ENCODE data around the gene MAD1L1.

MAD1L1 gene

GRCh38 chr7:2053395-2053794 lies 179.3 kb downstream of the MAD1L1 start:
- no peak for DNase-seq

DNA sequence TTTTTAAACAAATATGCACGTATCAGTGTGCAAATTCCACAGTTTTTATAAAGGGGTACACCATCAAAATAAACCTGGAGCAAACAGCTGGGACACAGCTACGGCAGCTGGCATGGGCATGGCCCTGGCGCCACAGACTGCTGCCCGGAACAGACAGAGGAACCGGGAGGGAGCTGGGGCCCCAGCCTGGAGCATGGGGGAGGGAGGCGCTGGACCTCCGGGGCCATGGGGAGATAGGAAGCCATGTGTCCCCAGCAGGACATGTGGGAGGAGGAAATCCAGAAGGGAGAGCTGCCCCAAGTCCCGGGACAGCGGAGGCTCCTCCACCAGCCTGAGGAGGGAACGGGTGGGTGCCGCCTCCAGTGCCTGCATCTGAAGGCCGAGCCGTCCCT lies 180.1 kb downstream of the MAD1L1 start:
- DNase-seq = no peak

GRCh38 chr7:2051707-2052656 lies 180.8 kb downstream of the MAD1L1 start:
- DNase-seq = no peak

DNA sequence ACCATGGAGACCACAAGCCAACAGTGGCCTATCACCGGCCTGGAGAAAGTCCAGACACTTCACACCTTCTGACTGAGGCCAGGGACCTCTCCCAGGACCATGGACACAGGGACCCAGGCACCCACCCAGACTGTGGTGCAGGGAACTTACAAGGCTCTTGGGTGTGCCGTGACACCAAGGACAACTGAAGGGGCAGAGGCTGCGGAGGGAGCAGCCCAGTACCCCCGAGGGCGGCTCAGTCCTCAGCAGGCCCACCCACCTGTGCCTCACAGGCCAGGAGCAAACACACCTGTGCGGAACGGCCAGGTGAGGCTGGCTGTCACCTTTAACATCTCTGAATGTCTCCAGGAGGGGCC lies 182.3 kb downstream of the MAD1L1 start:
- DNase-seq = no peak

GRCh38 chr7:2049782-2050510 lies 182.8 kb downstream of the MAD1L1 start:
- no peak for DNase-seq

- no peak for DNase-seq
Observed at GRCh38 chr7:2049111-2049781, 183.5 kb downstream of the MAD1L1 start.

DNA sequence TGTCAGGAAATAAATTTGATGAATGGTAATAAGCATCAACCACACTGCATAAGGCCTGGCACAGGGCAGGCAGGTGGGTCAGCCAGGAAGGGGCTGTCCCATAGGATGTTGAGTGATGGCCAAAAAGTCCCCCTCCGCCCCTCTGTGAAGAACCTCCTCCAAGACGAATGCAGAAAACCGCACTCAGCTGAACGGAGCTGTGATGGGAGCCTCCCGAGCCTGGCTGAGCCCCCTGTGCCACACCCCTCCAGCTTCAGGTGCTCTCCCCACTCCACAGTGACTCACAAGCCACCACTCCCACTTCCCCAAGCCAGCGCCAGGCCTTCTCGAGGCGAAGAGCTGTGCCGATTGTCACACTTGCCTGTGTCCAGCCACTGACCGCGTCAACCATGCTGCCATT lies 184.2 kb downstream of the MAD1L1 start:
- no peak for DNase-seq

GRCh38 chr7:2048006-2048405 lies 184.7 kb downstream of the MAD1L1 start:
- DNase-seq = no peak

- no peak for DNase-seq
Observed at GRCh38 chr7:2046581-2047565, 185.9 kb downstream of the MAD1L1 start.

- no peak for DNase-seq
Observed at GRCh38 chr7:2045559-2046405, 187.0 kb downstream of the MAD1L1 start.

- no peak for DNase-seq
Observed at GRCh38 chr7:2044883-2045471, 187.8 kb downstream of the MAD1L1 start.

DNA sequence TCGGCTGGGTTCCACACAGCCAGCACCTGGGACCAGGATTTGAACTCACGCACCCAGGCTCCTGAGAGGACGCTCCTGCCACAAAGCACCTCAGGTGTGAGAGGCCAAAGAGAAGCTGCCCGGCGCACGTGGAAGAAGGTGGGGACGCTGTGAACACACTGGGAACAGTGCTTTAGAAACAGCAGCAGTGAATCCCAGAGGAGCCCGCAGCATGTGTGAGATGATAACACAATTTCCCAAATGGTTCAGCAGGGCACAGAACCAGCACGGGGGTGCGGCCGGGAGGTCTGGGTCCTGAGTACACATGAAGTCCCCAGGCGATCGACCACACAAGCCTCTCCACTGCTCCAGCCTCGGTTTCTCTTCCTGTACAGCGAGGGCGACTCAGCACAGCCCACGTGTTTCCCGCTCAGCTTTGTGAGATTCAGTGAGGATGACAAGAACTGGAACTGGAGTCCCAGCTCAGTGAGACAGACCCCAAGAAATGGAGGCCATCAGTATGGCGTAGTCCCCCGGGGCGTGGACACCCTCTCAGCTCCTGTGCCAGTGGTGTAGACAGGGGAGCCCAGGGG lies 188.3 kb downstream of the MAD1L1 start:
- no peak for DNase-seq

GRCh38 chr7:2043316-2044039 lies 189.3 kb downstream of the MAD1L1 start:
- DNase-seq = no peak

DNA sequence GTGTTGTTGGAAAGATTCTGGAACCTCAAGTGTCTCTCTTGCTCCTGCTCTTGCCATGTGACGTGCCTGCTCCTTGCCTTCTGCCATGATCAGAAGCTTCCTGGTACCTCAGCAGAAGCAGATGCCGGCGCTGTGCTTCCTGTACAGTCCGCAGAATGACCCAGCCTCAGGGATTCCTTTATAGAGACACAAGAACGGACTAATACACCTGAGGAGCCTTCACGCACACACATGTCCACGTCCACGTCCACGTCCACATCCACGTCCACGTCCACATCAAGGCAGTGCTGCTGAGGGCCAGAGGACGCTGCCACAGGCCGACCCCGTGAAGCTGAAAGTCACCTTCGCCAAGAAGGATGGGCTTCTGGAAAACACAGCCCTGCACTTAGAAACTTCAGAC lies 190.1 kb downstream of the MAD1L1 start:
- no peak for DNase-seq

GRCh38 chr7:2041496-2042367 lies 191.0 kb downstream of the MAD1L1 start:
- no peak for DNase-seq

DNA sequence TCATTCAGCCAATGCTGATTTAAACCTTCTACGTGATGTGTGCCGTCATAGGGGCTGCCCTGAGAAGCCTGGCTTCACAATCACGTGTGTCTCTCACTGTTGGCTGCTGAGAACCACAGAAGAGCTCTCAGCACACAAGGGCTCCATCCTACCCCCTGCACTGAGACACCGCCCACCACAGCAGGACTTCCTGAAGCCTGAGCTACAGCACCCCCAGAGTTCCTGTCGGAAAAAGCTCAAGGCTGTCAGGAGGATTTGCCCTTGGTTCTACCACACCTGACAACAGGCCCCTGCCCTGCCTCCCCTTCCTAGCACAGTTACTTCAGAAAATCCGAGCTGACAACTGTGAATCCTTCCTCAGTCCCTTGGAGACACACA lies 191.9 kb downstream of the MAD1L1 start:
- DNase-seq = no peak

DNA sequence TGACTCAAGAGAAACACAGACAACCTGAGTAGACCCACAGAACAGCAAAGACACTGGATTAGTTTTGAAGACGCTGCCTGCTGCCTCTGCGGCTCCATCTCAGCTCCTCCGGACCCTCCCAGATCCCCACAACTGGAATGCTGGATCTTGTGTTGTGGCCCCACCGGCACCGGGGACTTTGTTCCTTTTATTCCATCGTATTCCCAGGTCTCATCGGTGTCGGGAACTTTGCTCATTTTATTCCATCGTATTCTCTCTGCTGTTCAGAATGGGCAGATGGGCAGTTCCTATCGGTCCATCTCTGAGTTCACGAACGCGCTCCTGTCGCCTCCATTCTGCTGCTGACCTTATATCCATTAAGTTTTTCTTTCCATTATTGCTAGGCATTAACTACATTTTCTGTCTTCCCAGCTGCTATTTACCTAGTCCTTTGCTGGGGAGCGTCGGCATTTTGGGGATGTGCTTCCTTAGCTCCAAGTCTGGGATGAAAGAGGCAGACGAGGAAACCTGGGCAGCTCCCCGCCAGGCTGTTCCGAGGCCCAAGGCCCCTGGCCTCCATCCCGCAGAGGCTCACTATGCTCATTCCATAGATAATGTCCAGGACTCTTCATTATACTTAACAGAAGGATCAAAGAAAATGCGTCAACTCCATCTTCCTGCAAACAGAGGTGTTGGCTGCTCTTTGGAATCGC lies 192.4 kb downstream of the MAD1L1 start:
- no peak for DNase-seq
